ENCODE data around the gene SLC6A13.

Gene SLC6A13

DNA sequence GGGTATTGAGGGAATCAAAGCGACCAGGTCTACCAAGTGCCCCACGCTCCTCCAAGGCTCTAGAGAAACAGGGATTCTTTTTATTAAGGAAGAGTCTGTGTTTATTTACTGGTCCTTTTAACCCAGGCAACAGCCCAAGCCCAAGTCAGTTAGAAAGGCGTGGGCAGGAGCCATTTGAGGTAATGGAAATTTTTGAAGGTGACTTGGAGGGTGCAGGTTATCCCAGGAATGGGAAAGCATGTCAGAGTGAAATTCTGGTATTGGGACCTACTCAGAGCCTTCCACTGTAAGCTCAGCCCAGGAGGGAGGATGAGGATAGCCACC is 51.5 kb downstream of the SLC6A13 start:
- TF ChIP-seq, protein P1, sequence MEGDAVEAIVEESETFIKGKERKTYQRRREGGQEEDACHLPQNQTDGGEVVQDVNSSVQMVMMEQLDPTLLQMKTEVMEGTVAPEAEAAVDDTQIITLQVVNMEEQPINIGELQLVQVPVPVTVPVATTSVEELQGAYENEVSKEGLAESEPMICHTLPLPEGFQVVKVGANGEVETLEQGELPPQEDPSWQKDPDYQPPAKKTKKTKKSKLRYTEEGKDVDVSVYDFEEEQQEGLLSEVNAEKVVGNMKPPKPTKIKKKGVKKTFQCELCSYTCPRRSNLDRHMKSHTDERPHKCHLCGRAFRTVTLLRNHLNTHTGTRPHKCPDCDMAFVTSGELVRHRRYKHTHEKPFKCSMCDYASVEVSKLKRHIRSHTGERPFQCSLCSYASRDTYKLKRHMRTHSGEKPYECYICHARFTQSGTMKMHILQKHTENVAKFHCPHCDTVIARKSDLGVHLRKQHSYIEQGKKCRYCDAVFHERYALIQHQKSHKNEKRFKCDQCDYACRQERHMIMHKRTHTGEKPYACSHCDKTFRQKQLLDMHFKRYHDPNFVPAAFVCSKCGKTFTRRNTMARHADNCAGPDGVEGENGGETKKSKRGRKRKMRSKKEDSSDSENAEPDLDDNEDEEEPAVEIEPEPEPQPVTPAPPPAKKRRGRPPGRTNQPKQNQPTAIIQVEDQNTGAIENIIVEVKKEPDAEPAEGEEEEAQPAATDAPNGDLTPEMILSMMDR (conservative IDR thresholded peaks at IDR 0.05; ENCODE audit: low read depth), result no peak
- CTCF ChIA-PET, result no interaction called here
- POLR2A ChIA-PET (ENCODE audit: low non-redundant PET), result no interaction called here
- DNase-seq (ENCODE audit: low spot score), result no peak
- H3K27ac ChIP-seq, result no peak overlapping the region

GRCh38 chr12:210277-211141 is 52.1 kb downstream of the SLC6A13 start:
- POLR2A ChIA-PET (ENCODE audit: low non-redundant PET), result no interaction called here
- TF ChIP-seq, protein P1 (conservative IDR thresholded peaks at IDR 0.05; ENCODE audit: low read depth), result no peak
- H3K27ac ChIP-seq, result no peak overlapping the region
- CTCF ChIA-PET, result no interaction called here
- no peak for DNase-seq (ENCODE audit: low spot score)

DNA sequence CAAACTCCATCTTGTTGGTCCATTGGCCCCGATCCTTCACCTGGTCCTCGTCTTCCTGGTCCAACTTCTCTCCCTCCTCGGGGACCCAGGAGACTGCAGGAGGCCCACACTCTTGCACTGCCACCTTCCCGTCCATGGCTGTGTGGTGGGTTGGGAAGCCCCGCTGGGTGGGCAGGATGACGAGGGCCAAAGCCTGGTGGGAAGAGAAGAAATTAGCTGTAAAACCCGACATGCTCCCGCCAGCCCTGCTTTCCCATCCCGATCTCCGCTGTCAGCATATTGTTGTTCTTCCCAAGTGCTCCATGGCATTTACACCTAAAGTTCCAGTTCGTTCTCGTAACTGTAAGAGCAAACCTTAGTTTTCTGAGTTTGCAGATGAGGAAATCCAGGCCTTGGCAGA is 52.8 kb downstream of the SLC6A13 start:
- ChIA-PET POLR2A (ENCODE audit: low non-redundant PET) (no interaction called here), CTCF (no interaction called here)
- TF ChIP-seq, protein P1 (conservative IDR thresholded peaks at IDR 0.05; ENCODE audit: low read depth), result no peak
- no peak overlapping the region for H3K27ac ChIP-seq
- no peak for DNase-seq (ENCODE audit: low spot score)

DNA sequence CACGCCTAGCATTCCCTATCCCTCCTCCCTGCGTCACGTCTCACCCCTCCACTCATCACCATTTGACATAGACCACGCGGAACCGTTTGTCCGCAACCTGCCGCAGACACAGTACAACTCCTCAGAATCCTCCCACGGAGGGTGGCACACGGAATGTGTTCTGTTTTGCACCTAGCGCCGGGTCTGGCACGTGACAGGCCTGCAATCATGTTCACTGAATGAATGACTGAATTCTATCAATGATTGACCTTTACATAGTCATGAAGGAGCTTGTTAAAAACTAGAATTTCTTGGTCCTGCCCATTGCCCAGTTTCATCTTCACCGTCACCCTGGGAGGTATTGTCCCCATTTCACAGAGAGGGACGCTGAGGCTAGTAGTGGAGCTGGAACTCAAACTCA is 53.4 kb downstream of the SLC6A13 start:
- TF ChIP-seq, protein P1 (conservative IDR thresholded peaks at IDR 0.05; ENCODE audit: low read depth), result no peak
- no peak for DNase-seq (ENCODE audit: low spot score)
- no peak overlapping the region for H3K27ac ChIP-seq
- ChIA-PET POLR2A (ENCODE audit: low non-redundant PET) (no interaction called here), CTCF (no interaction called here)

GRCh38 chr12:208813-209212 is 53.8 kb downstream of the SLC6A13 start:
- TF ChIP-seq, protein P1 (conservative IDR thresholded peaks at IDR 0.05; ENCODE audit: low read depth), result no peak
- CTCF ChIA-PET, result no interaction called here
- no peak overlapping the region for H3K27ac ChIP-seq
- POLR2A ChIA-PET (ENCODE audit: low non-redundant PET), result no interaction called here
- no peak for DNase-seq (ENCODE audit: low spot score)

- DNase-seq (ENCODE audit: low spot score), result no peak
- ChIA-PET POLR2A (ENCODE audit: low non-redundant PET) (no interaction called here), CTCF (no interaction called here)
- H3K27ac ChIP-seq, result no peak overlapping the region
- TF ChIP-seq, protein P1 (conservative IDR thresholded peaks at IDR 0.05; ENCODE audit: low read depth), result no peak
Observed at GRCh38 chr12:207804-208203, 54.8 kb downstream of the SLC6A13 start.
